Measurements from ENCODE around the gene FGD6. TPM values are rescaled to one million over a fixed set of nuclear protein-coding genes. Genes with fewer than 3 reads are reported as not detected.

The FGD6 gene
- total RNA-seq, 2 experiments from 2014 or later: 5.6 to 7.8 TPM

GRCh38 chr12:95200128-95200894 lies 17.0 kb downstream of the FGD6 start:
- H3K4me1 ChIP-seq (ENCODE audit: insufficient read depth, low read length, poor library complexity, severe bottlenecking): peaks cover 84% of the 10 kb centered on the region
- H3K36me3 ChIP-seq (ENCODE audit: insufficient read depth, low read length): no peaks in the 10 kb centered on the region; the same call in 1 of the 2 replicates
- H3K79me2 ChIP-seq (ENCODE audit: insufficient read depth, low read depth, low read length): peaks cover 50% of the 10 kb centered on the region
- H3K9me3 ChIP-seq (ENCODE audit: low read length): no peaks in the 10 kb centered on the region
- intact Hi-C loops (cut with micrococcal nuclease; ENCODE audit: unreplicated experiment): no loop called here
- no peak for DNase-seq (ENCODE audit: low spot score)
- peak overlapping the region; percentile 7 for H3K4me3 ChIP-seq (ENCODE audit: low read depth, low read length, poor library complexity, severe bottlenecking)
- no peaks in the 10 kb centered on the region for H4K20me1 ChIP-seq (ENCODE audit: insufficient read depth, low read length)
- TF ChIP-seq CTCF (conservative IDR thresholded peaks at IDR 0.05; ENCODE audit: low read length) (no peak), EZH2phosphoT487 (IDR thresholded peaks at IDR 0.05; ENCODE audit: borderline replicate concordance, low read depth, low read length) (no peak)
- peak overlapping the region; percentile 62 for H3K4me2 ChIP-seq (ENCODE audit: low read length)
- CTCF ChIA-PET (ENCODE audit: unreplicated experiment): interaction anchor here (0.8 kb wide), 1 partner anchor 83 kb away, joined by 3 read pairs; no protein-coding TSS in a partner anchor
- peak overlapping the region; percentile 9 for H3K27ac ChIP-seq (ENCODE audit: low read depth, low read length, poor library complexity, severe bottlenecking)
- POLR2A ChIA-PET: interaction anchor here (0.6 to 5.9 kb wide), 9 partner anchors 9 to 1142 kb away, joined by 3 to 44 read pairs (median 4); partner anchors contain the start of genes FGD6 and VEZT
- no peaks in the 10 kb centered on the region for H3K9me2 ChIP-seq (ENCODE audit: insufficient read depth, low read length)
- BruUV-seq (replicated peaks): no TSS peak
- H2AFZ ChIP-seq (ENCODE audit: low read length): peak overlapping the region; percentile 73; the same call in 1 of the 2 replicates

GRCh38 chr12:95198914-95199313 lies 18.4 kb downstream of the FGD6 start:
- ChIA-PET CTCF (ENCODE audit: unreplicated experiment) (interaction anchor here (0.6 kb wide), 2 partner anchors 10 to 26 kb away, joined by 4 to 5 read pairs; no protein-coding TSS in a partner anchor), POLR2A (interaction anchor here (0.6 to 5.9 kb wide), 8 partner anchors 9 to 126 kb away, joined by 3 to 44 read pairs (median 3); partner anchors contain the start of genes FGD6 and VEZT)
- H2AFZ ChIP-seq (ENCODE audit: low read length): peak overlapping the region; percentile 73
- no peak for DNase-seq (ENCODE audit: low spot score)
- H3K4me3 ChIP-seq (ENCODE audit: low read depth, low read length, poor library complexity, severe bottlenecking): peak overlapping the region; percentile 16
- no peaks in the 10 kb centered on the region for H3K9me3 ChIP-seq (ENCODE audit: low read length)
- H3K9me2 ChIP-seq (ENCODE audit: insufficient read depth, low read length): no peaks in the 10 kb centered on the region
- no peaks in the 10 kb centered on the region; the same call in 1 of the 2 replicates for H3K36me3 ChIP-seq (ENCODE audit: insufficient read depth, low read length)
- peak overlapping the region; percentile 62 for H3K4me2 ChIP-seq (ENCODE audit: low read length)
- no peaks in the 10 kb centered on the region for H4K20me1 ChIP-seq (ENCODE audit: insufficient read depth, low read length)
- TF ChIP-seq CTCF (conservative IDR thresholded peaks at IDR 0.05; ENCODE audit: low read length) (no peak), EZH2phosphoT487 (IDR thresholded peaks at IDR 0.05; ENCODE audit: borderline replicate concordance, low read depth, low read length) (no peak)
- peaks cover 50% of the 10 kb centered on the region for H3K79me2 ChIP-seq (ENCODE audit: insufficient read depth, low read depth, low read length)
- H3K27ac ChIP-seq (ENCODE audit: low read depth, low read length, poor library complexity, severe bottlenecking): peak overlapping the region; percentile 16
- intact Hi-C loops (cut with micrococcal nuclease; ENCODE audit: unreplicated experiment): no loop called here
- BruUV-seq (replicated peaks): no TSS peak
- peaks cover 78% of the 10 kb centered on the region for H3K4me1 ChIP-seq (ENCODE audit: insufficient read depth, low read length, poor library complexity, severe bottlenecking)
